Measurements from ENCODE around the gene ACOT4. TPM values are rescaled to one million over a fixed set of nuclear protein-coding genes. Genes with fewer than 3 reads are reported as not detected.
"Not testable (repeated sequence)": the region's sequence is repeated elsewhere in the genome, so short reads cannot be mapped to it uniquely, and the experiment has no call there.

The ACOT4 gene
- total RNA-seq, 1 donor from 2014 or later = 1.3 TPM

- H3K36me3 Mint-ChIP-seq (ENCODE audit: insufficient read depth) = no peaks in the 10 kb centered on the region
- H3K27ac Mint-ChIP-seq = peak overlapping the region; percentile 38
- peak; percentile 82 for TF ChIP-seq CTCF (IDR thresholded peaks at IDR 0.05; ENCODE audit: unreplicated experiment)
- DNase-seq (ENCODE audit: low spot score, unreplicated experiment) = peak; percentile 45
- H3K27me3 Mint-ChIP-seq = peaks cover 3% of the 10 kb centered on the region
- H3K4me3 Mint-ChIP-seq (ENCODE audit: low read depth) = peak overlapping the region; percentile 64
- peaks cover 3% of the 10 kb centered on the region for H3K4me1 Mint-ChIP-seq (ENCODE audit: low read depth)
- H3K9me3 Mint-ChIP-seq (ENCODE audit: low read depth) = no peaks in the 10 kb centered on the region
Measured at GRCh38 chr14:73633116-73634010, 41.7 kb downstream of the ACOT4 start.

- Mint-ChIP-seq H3K36me3 (ENCODE audit: insufficient read depth) (no peaks in the 10 kb centered on the region), H3K27me3 (peaks cover 3% of the 10 kb centered on the region), H3K27ac (no peak overlapping the region), H3K9me3 (ENCODE audit: low read depth) (no peaks in the 10 kb centered on the region), H3K4me3 (ENCODE audit: low read depth) (peak overlapping the region; percentile 64), H3K4me1 (ENCODE audit: low read depth) (peaks cover 3% of the 10 kb centered on the region)
- peak; percentile 48 for DNase-seq (ENCODE audit: low spot score, unreplicated experiment)
- peak; percentile 48 for TF ChIP-seq CTCF (IDR thresholded peaks at IDR 0.05; ENCODE audit: unreplicated experiment)
Measured at GRCh38 chr14:73634011-73634833, 42.5 kb downstream of the ACOT4 start.

GRCh38 chr14:73636355-73636754, 44.7 kb downstream of the ACOT4 start:
- not testable (repeated sequence) for H3K36me3 Mint-ChIP-seq (ENCODE audit: insufficient read depth); DNase-seq (ENCODE audit: low spot score, unreplicated experiment); H3K27me3 Mint-ChIP-seq; H3K9me3 Mint-ChIP-seq (ENCODE audit: low read depth); H3K27ac Mint-ChIP-seq; H3K4me3 Mint-ChIP-seq (ENCODE audit: low read depth); H3K4me1 Mint-ChIP-seq (ENCODE audit: low read depth)

GRCh38 chr14:73637830-73638229, 46.2 kb downstream of the ACOT4 start:
- peaks cover 1% of the 10 kb centered on the region for H3K4me1 Mint-ChIP-seq (ENCODE audit: low read depth)
- no peak overlapping the region for H3K27ac Mint-ChIP-seq
- DNase-seq (ENCODE audit: low spot score, unreplicated experiment) = no peak
- no peak overlapping the region for H3K4me3 Mint-ChIP-seq (ENCODE audit: low read depth)
- H3K36me3 Mint-ChIP-seq (ENCODE audit: insufficient read depth) = no peaks in the 10 kb centered on the region
- H3K27me3 Mint-ChIP-seq = peaks cover 3% of the 10 kb centered on the region
- no peak for TF ChIP-seq CTCF (IDR thresholded peaks at IDR 0.05; ENCODE audit: unreplicated experiment)
- H3K9me3 Mint-ChIP-seq (ENCODE audit: low read depth) = no peaks in the 10 kb centered on the region

GRCh38 chr14:73640796-73641365, 49.2 kb downstream of the ACOT4 start:
- no peak for DNase-seq (ENCODE audit: low spot score, unreplicated experiment)
- H3K4me1 Mint-ChIP-seq (ENCODE audit: low read depth) = peaks cover 10% of the 10 kb centered on the region
- no peak for TF ChIP-seq CTCF (IDR thresholded peaks at IDR 0.05; ENCODE audit: unreplicated experiment)
- H3K9me3 Mint-ChIP-seq (ENCODE audit: low read depth) = no peaks in the 10 kb centered on the region
- H3K27ac Mint-ChIP-seq = no peak overlapping the region
- no peaks in the 10 kb centered on the region for H3K27me3 Mint-ChIP-seq
- H3K36me3 Mint-ChIP-seq (ENCODE audit: insufficient read depth) = no peaks in the 10 kb centered on the region
- no peak overlapping the region for H3K4me3 Mint-ChIP-seq (ENCODE audit: low read depth)
